Kidney epithelial cell (primary cell): Measurements from ENCODE around the gene NDOR1. TPM values are rescaled to one million over a fixed set of nuclear protein-coding genes. Genes with fewer than 3 reads are reported as not detected.

Experiments
- DNase-seq: peaks from one replicate; pipeline ENCODE4 v3.0.0-alpha.2; 2010; ENCODE audit warnings: low read depth
- H3K27me3 ChIP-seq: 2 replicates; pipeline ENCODE4 v1.6.0; 2011; ENCODE audit warnings: low read length; ENCODE audit not compliant: control insufficient read depth, insufficient read depth
- H3K36me3 ChIP-seq: 2 replicates; pipeline ENCODE4 v1.5.1; 2011; ENCODE audit warnings: low read length; ENCODE audit not compliant: control insufficient read depth, insufficient read depth
- H3K4me3 ChIP-seq: 2 replicates; pipeline ENCODE4 v1.5.1; 2011; ENCODE audit warnings: low read depth, mild to moderate bottlenecking, control low read depth, low read length
- total RNA-seq: library from RNA; depleted of rRNA; stranded (reverse); fragments of >200 nt; gene quantifications from 2 replicates; pipeline ENCODE4 v1.2.3, GENCODE V29; 2015
- TF ChIP-seq, protein P1 (sequence below): IDR thresholded peaks from 2 replicates; pipeline ENCODE4 v1.5.1; 2011; ENCODE audit warnings: mild to moderate bottlenecking, moderate library complexity, low read length, control low read depth, inconsistent platforms; ENCODE audit not compliant: insufficient read depth, poor library complexity, severe bottlenecking

Gene NDOR1
- total RNA-seq, 1 donor from 2014 or later, result 28.6 TPM

DNA sequence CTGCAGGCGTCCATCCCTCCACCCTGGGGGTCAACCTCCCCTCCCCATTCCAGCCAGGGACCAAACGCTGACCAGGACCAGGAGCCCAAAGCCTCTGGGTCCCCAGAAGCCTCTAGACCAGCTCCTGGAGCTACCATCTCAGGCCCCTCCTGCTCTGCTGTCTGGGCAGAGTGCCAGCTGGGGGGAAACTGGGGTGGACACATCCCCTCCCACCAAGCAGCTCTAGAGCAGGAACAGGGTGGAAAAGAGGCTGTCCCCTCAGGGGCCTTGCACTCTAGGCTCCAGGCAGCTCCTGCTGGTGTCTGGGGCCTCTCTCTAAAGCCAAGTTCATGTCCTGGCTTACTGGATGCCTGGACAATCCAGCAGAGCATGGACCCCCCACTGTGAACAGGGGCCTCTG, 12.6 kb upstream of the NDOR1 start:
- H3K36me3 ChIP-seq, result no peaks in the 10 kb centered on the region
- TF ChIP-seq, protein P1, sequence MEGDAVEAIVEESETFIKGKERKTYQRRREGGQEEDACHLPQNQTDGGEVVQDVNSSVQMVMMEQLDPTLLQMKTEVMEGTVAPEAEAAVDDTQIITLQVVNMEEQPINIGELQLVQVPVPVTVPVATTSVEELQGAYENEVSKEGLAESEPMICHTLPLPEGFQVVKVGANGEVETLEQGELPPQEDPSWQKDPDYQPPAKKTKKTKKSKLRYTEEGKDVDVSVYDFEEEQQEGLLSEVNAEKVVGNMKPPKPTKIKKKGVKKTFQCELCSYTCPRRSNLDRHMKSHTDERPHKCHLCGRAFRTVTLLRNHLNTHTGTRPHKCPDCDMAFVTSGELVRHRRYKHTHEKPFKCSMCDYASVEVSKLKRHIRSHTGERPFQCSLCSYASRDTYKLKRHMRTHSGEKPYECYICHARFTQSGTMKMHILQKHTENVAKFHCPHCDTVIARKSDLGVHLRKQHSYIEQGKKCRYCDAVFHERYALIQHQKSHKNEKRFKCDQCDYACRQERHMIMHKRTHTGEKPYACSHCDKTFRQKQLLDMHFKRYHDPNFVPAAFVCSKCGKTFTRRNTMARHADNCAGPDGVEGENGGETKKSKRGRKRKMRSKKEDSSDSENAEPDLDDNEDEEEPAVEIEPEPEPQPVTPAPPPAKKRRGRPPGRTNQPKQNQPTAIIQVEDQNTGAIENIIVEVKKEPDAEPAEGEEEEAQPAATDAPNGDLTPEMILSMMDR, result no peak
- DNase-seq, result no peak
- H3K4me3 ChIP-seq, result no peak overlapping the region
- H3K27me3 ChIP-seq, result no peaks in the 10 kb centered on the region

DNA sequence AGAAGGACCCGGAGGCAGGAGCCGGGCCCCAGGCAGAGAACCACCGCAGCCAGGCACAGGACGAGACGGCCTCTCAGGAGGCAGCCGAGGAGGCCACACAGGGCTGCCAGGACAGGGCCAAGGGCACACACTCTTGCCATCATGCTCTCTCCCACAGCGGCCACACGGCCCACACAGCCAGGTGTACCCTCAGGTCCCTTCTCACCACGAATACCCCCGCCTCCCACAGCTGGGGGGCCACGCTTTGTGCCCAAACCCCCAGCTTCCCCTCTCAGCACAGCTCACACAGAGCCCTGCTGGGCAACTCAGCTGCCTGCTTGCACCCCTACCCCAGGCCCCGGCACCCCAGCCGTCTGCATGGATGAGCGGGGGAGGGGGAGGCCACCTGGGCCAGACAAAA, 11.7 kb upstream of the NDOR1 start:
- DNase-seq, result no peak
- TF ChIP-seq, protein P1, result no peak
- Histone ChIP-seq H3K4me3 (no peak overlapping the region), H3K27me3 (no peaks in the 10 kb centered on the region), H3K36me3 (no peaks in the 10 kb centered on the region)

DNA sequence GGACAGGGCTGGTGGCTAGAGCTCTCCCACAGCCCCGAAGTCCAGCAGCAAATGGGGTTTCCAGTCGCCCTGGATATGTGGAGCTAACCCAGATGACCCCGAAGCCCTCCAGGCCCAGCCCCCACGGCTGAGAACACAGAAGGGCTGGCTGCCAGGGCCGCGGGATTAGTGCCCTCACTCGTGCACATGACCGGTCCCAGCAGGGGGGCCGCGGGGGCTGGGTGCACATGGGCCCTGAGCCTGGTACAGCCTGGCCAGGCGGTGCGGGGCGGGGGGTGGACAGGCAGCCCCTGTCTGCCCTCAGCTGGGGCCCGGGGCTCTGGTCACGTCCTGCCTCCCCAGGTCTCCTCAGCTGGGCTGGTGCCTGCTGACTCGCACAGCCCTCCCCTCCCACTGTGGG, 11.1 kb upstream of the NDOR1 start:
- H3K36me3 ChIP-seq, result no peaks in the 10 kb centered on the region
- no peak for DNase-seq
- TF ChIP-seq, protein P1, result no peak
- no peaks in the 10 kb centered on the region for H3K27me3 ChIP-seq
- H3K4me3 ChIP-seq, result no peak overlapping the region

DNA sequence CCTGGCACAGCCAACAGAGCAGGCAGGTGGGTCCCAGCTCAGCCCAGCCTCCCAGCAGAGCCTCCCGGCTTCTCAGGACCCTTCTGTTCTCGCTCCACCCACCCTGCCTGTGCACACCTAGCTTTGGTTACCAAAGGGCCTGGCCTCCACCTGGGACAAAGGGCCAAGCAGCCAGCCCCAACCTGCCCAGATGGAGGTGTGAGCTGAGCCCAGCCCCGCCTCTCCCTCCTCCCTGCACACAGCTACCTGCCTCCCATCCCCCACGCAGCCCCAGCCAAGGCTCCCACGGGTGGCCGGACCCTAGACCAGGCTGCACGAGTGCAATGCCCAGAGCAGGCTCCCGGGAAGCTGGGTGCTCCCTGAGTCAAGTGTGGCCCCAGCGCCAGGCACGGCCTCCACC, 10.6 kb upstream of the NDOR1 start:
- Histone ChIP-seq H3K4me3 (no peak overlapping the region), H3K27me3 (no peaks in the 10 kb centered on the region), H3K36me3 (no peaks in the 10 kb centered on the region)
- TF ChIP-seq, protein P1, result no peak
- DNase-seq, result no peak

DNA sequence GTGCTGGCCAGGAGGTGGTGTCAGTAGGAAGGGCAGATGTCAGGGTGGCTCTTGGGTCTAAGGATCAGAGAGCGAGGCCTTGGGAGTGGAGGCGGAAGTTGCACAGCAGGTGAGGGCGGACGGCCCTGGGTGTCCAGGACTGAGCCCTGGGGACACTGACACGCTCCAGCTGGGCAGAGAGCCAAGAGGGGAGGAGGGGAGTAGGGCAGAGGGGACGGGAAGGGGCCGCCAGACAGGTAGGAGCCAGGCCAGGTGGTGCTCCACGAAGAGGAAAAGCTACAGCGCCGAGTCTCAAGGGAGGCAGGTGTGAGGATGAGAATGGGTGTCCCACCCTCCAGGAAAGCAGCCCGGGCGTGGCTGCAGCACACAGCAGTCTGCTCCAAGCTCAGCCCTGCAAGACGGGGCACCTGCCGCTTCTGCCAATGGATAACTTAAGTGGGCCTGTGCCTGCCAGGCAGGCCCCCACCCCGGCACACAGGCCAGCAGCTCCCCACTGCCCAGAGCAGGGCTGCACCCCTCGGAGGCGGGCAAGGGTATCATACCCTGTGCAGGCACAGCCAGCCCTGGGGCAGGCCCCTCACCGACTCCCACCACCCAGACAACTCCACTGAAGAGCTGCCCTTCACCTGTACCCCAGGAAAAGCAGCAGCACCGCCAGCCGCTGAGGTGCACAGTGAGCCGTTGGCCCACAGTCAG, 9.8 kb upstream of the NDOR1 start:
- H3K27me3 ChIP-seq, result no peaks in the 10 kb centered on the region
- H3K4me3 ChIP-seq, result no peak overlapping the region
- DNase-seq, result no peak
- H3K36me3 ChIP-seq, result no peaks in the 10 kb centered on the region
- TF ChIP-seq, protein P1, result no peak

DNA sequence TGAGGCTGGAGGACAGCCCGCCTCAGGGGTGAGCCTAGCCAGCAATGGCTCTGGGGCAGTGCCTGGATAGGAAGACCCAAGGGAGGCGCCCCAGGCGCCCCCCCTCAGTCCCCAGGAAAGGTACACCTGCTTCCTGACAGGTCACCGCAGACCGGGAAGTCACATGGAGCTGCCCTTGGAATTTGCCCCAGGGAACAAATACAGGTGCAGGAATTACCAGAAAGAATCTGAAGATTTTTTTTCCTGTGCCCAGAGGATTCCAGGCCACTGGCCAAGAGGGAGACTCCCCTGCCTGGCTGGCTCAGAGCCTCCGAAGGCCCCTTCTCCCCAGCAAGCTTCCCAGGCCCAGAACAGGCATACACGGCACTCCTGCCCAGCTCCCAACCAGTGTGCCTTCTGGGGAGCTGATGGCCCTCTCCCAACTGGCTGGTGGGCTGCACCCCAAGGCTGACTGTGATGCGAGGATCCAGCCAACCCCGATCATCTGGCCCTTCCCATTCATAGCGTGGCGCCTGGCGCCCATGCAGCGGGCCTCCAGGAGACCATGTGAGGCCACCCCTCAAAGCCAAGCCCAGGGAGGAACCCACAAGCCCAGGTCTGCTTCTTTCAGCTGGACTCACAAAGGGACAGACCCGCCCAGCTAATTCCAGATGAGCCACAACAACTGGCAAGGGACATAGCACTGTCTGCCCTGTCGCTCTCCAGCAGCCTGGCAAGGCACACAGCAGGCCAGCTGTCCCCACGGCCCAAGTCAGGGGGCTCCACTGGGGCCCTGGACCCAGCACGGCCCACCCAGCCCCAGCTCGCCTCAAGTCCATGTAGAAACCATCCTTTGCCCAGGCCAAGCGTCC, 7.2 kb upstream of the NDOR1 start:
- DNase-seq, result no peak
- H3K27me3 ChIP-seq, result no peaks in the 10 kb centered on the region
- H3K4me3 ChIP-seq, result no peak overlapping the region
- TF ChIP-seq, protein P1, result no peak
- H3K36me3 ChIP-seq, result no peaks in the 10 kb centered on the region
